ENCODE measurements around the gene SCCPDH.
"Not testable (repeated sequence)": the region's sequence is repeated elsewhere in the genome, so short reads cannot be mapped to it uniquely, and the experiment has no call there.

Gene SCCPDH

DNA sequence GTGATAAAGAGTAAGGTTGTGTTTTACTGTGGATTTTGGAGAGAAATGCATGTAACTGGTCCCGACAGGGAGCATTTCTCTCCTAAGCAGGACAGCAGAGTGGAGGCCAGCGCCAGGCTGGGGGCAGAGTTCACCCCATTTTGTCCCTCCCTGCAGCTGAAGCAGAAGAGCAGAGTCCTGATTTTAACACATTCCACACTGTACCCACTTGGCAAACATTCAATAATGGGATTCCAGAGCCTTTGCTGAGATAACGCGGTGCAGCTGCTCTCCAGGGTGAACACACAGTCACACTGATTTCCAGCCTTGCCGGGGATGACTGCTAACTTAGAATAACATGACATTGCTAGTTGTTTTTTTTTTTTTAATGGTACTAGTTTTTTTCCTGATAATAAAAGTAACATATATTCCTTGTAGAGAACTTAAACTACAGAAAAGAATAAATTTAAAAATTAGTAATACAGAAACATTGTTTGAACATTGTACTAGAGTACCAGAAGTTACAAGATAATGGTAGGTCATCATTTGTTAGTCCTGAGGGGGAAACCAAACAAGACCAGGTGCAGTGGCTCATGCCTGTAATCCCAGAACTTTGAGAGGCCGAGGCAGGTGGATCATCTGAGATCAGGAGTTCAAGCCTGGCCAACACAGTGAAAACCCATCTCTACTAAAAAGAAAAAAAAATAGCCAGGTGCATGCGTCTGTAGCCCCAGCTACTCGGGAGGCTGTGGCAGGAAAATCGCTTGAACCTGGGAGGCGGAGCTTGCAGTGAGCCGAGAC, 77.2 kb downstream of the SCCPDH start:
- no peak for DNase-seq

DNA sequence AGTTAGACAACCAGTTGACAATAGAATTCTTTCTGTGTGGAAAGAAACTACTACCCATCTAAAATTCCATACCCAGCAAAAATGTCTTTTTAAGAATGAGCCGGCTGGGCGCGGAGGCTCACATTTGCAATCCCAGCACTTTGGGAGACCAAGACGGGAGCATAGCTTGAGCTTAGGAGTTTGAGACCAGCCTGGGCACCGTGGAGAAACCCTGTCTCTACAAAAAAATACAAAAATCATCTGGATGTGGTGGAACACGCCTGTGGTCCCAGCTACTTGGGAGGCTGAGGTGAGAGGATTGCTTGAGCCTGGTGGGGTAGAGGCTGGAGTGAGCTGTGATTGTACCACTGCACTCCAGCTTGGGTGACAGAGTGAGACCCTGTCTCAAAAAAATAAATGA, 79.2 kb downstream of the SCCPDH start:
- no peak for DNase-seq

DNA sequence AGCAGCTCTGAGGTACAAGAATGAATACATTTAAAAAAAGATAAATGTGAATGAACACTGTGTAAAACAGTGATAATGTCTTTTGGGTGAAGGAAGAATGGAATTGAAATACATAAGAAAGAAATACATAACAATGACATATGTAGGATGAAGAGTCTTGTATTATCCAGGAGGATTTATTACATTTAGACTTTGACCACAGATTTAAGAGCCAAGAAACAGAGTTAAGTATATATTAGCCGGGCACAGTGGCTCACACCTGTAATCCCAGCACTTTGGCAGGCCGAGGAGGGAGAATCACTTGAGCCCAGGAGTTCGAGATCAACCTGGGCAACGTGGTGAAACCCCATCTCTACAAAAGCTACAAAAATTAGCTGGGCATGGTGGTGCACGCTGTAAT, 79.7 kb downstream of the SCCPDH start:
- no peak for DNase-seq

DNA sequence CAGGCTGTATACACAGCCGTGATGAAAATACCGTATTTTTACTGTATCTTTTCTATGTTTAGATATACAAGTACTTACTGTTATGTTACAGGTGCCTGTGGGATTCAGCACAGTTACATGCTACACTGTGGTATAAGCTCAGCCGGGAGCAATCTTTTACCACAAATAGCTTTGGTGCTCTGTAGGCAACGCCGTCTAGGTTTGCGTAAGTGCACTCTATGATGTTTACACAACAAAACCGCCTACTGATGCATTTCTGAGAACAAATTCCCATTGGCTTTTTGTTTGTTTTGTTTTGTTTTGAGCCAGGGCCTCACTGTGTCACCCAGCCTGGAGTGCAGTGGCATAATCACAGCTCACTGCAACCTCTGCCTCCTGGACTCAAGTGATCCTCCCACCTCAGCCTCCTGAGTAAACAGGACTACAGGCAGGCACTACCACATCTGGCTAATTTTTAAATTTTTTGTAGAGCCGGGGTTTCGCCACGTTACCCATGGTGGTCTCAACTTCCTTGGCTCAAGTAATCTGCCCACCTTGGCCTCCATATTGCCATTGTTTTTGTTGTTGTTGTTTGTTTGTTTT, 81.0 kb downstream of the SCCPDH start:
- peak; percentile 82 for DNase-seq

DNA sequence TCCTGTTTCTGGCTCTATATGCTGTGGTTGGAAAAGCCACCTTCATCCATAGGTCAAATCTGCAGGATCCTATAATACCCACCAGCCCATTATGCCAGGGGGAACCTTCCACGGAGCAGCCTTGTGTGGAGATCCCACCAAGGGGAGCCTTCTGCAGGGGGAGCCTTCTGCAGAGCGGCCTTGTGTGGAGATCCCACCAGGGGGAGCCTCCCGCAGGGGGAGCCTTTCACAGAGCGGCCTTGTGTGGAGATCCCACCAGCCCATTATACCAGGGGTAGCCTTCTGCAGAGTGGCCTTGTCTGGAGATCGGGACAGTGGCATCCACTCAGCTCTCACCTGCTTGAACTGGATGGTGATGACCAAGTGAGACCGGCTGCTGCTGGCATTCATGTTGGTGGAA, 85.3 kb downstream of the SCCPDH start:
- DNase-seq = no peak

DNA sequence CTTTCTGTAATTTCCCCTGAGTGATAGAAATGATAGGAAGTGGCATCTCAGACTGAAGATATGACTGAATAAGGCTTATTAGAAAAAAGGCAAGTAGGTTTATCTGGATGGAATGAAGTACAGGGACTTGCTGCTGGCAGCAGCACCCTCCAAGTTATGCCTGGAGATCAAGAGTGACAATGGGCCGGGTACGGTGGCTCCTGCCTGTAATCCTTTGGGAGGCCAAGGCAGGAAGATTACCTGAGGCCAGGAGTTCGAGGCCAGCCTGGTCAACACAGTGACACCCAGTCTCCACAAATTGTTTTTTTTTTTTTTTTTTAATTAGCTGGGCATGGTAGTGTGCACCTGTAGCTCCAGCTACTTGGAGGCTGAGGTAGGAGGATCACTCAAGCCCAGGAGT, 87.8 kb downstream of the SCCPDH start:
- no peak for DNase-seq

DNA sequence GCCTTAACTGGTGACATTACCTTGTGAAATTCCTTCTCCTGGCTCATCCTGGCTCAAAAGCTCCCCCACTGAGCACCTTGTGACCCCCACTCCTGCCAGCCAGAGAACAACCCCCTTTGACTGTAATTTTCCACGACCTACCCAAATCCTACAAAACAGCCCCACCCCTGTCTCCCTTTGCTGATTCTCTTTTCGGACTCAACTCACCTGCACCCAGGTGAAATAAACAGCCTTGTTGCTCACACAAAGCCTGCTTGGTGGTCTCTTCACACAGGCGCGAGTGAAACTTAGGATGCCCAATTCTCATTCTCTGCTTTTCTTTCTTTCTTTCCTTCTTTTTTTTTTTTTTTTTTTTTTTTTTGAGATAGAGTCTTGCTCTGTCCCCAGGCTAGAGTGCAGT, 89.1 kb downstream of the SCCPDH start:
- DNase-seq = not testable (repeated sequence)

DNA sequence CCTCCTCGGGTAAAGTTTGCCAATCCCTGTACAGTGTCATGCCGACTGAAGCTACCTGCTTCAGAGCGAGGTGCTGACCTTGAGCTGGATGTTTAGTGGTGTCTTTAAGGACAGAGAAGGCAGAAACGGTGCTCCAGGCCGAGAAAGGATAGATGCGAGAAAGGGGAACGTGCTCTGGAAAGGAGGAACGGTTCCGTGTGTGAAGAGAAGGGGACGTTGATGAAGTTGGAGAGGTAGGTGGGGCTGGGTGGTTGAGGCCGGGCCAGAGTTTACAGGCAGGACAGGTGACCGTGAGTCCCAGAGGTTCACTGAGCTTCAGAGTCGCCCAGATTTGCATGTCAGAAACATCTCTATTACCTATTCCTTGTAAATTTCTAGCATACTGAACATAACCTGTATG, 90.7 kb downstream of the SCCPDH start:
- no peak for DNase-seq

DNA sequence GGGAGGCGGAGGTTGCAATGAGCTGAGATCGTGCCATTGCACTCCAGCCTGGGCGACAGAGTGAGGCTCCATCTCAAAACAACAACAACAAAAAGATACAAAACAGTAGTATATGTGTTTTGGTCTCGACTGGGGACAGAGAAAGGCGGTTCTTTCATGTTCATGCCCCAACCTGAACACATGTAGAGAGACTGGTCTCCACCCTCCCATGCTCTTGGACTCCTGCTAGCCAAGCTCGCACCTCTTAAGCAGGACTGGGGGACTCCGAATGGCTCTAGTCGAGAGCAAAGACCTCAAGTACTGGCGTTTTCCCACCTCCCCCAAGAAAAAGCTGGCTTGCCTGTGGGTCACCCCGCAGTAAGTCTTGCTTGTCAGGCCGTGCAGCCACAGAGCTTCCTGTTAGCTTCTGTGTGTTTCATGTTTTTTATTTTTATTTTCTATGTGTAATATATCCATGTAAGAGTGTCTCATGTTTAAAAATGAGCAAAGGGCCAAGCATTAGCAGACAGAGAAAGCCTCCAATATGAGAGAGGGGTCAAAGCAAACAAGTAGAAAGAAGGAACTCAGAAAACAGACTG, 91.6 kb downstream of the SCCPDH start:
- DNase-seq = no peak

All from NCI-H345 (cell line).